ENCODE results near the gene RB1. TPM values are rescaled to one million over a fixed set of nuclear protein-coding genes. Genes with fewer than 3 reads are reported as not detected.
A peak's percentile ranks its signal among the peaks of the same experiment; 100 is the strongest.

Gene RB1
- total RNA-seq, 2 donors from 2014 or later = 28.9 to 37.3 TPM

- H3K27ac Mint-ChIP-seq = peak overlapping the region; percentile 80
Observed at GRCh38 chr13:48400090-48400694, 96.6 kb downstream of the RB1 start.

GRCh38 chr13:48400850-48401291 lies 97.3 kb downstream of the RB1 start:
- peaks cover 32% of the 10 kb centered on the region for H3K4me1 Mint-ChIP-seq
- H3K4me3 Mint-ChIP-seq = peak overlapping the region; percentile 66
- ATAC-seq (replicated peaks) = peak; percentile 34
- peaks cover 7% of the 10 kb centered on the region for H3K36me3 Mint-ChIP-seq (ENCODE audit: low read depth)
- peak overlapping the region; percentile 80 for H3K27ac Mint-ChIP-seq
- no peaks in the 10 kb centered on the region for H3K27me3 Mint-ChIP-seq
- no peaks in the 10 kb centered on the region for H3K9me3 Mint-ChIP-seq

More at GRCh38 chr13:48400090-48400694, 96.6 kb downstream of the RB1 start:
- Mint-ChIP-seq H3K36me3 (ENCODE audit: low read depth) (peaks cover 13% of the 10 kb centered on the region), H3K9me3 (peaks cover 5% of the 10 kb centered on the region), H3K4me1 (peaks cover 32% of the 10 kb centered on the region), H3K4me3 (peak overlapping the region; percentile 66), H3K27me3 (no peaks in the 10 kb centered on the region)
- no peak for ATAC-seq (replicated peaks)

GRCh38 chr13:48401480-48401879 lies 97.9 kb downstream of the RB1 start:
- ATAC-seq (replicated peaks) = no peak
- H3K27ac Mint-ChIP-seq = peak overlapping the region; percentile 80
- no peaks in the 10 kb centered on the region for H3K9me3 Mint-ChIP-seq
- no peaks in the 10 kb centered on the region for H3K27me3 Mint-ChIP-seq
- H3K4me1 Mint-ChIP-seq = peaks cover 36% of the 10 kb centered on the region
- H3K36me3 Mint-ChIP-seq (ENCODE audit: low read depth) = peaks cover 7% of the 10 kb centered on the region
- H3K4me3 Mint-ChIP-seq = peak overlapping the region; percentile 66

DNA sequence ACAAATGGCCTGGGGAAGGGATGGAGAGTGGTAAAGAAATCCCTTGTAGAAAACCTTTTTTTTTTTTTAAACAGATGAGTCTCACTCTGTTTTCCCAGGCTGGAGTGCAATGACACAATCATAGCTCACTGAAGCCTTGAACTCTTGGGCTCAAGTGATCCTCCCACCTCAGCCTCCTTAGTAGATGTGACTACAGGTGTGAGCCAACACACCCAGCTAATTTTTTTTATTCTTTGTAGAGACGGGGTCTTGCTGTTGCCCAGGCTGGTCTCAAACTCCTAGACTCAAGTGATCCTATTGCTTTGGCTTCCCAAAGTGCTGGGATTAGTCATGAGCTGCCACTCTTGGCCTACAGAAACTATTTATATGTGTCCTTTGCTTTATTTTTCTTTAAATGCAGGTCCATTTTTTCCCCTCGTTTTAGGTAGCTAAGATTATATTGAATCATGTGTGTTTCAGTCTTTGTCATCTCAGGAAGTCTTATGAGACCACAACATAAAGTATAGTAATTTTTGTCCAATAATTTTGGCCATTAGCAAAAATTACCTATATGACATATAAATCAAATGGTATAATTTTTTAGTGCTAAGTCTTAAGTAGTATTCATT lies 98.9 kb downstream of the RB1 start:
- Mint-ChIP-seq H3K9me3 (no peaks in the 10 kb centered on the region), H3K4me3 (peak overlapping the region; percentile 32), H3K36me3 (ENCODE audit: low read depth) (peaks cover 11% of the 10 kb centered on the region), H3K4me1 (peaks cover 37% of the 10 kb centered on the region), H3K27me3 (no peaks in the 10 kb centered on the region), H3K27ac (peak overlapping the region; percentile 64)
- ATAC-seq (replicated peaks) = peak; percentile 59

DNA sequence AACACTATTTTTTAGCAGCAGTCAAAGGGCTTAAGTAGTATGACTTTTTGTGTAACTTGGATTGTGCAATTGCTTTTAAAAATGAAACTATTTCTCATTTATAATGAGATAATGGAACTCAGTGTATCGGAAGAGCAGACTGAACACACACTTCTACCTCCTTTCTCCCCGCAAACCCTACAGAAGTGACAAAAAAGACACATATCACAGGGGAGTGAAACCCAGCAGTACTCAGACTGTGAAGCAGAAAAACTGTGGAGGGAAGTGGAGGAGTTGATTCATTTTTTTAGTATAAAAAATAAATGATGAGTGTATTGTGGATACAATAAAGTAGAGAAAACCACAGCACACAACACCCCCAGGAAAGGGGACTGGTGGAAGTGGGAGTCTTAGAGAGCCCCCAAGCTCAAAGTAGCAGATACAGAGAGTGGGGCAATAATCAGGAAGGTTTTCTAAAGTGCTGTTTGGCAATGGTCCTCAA lies 99.6 kb downstream of the RB1 start:
- ATAC-seq (replicated peaks) = peak; percentile 94
- Mint-ChIP-seq H3K9me3 (no peaks in the 10 kb centered on the region), H3K4me3 (peak overlapping the region; percentile 32), H3K27me3 (no peaks in the 10 kb centered on the region), H3K27ac (peak overlapping the region; percentile 64), H3K4me1 (peaks cover 36% of the 10 kb centered on the region), H3K36me3 (ENCODE audit: low read depth) (peaks cover 12% of the 10 kb centered on the region)

DNA sequence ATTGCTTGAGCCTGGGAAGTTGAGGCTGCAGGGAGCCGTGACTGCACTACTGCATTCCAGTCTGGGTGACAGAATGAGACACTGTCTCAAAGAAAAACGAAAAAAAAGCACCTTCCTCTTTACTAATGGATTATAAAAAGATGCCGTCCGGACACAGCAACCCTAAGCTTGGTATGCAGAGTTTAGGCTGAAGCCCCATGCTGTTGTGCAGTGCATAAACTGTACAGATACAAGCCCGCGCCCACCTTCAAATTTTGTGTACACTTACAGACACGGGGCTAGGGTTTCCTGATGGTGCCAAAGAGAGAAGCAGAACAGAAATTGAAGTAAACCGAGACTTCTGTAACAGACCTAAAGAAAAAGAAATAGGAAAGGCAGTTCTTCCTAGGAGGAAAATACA lies 100.4 kb downstream of the RB1 start:
- Mint-ChIP-seq H3K27ac (peak overlapping the region; percentile 64), H3K4me1 (peaks cover 36% of the 10 kb centered on the region), H3K4me3 (peak overlapping the region; percentile 32), H3K36me3 (ENCODE audit: low read depth) (peaks cover 18% of the 10 kb centered on the region), H3K27me3 (no peaks in the 10 kb centered on the region), H3K9me3 (no peaks in the 10 kb centered on the region)
- no peak for ATAC-seq (replicated peaks)

- Mint-ChIP-seq H3K27me3 (no peaks in the 10 kb centered on the region), H3K4me3 (no peak overlapping the region), H3K9me3 (no peaks in the 10 kb centered on the region), H3K36me3 (ENCODE audit: low read depth) (peaks cover 25% of the 10 kb centered on the region), H3K27ac (no peak overlapping the region), H3K4me1 (peaks cover 36% of the 10 kb centered on the region)
- no peak for ATAC-seq (replicated peaks)
Observed at GRCh38 chr13:48404952-48405351, 101.4 kb downstream of the RB1 start.

DNA sequence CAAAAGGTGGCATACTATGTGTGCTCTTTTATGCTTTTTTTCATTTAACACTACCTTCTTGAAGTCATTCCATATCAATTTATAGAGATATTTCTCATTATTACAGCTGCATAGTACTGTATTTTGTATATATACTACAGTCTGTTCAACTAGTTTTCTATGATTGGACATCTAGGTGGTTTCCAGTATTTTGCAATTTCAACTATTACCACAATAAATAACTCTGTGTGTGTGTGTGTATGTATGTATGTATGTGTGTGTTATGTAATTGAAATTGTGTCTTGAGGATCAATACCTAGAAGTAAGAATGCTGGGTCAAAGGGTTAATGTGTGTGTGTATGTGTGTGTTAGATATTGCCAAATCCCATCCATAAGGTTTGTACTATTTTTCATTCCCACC lies 102.3 kb downstream of the RB1 start:
- no peaks in the 10 kb centered on the region for H3K27me3 Mint-ChIP-seq

GRCh38 chr13:48410199-48410598 lies 106.6 kb downstream of the RB1 start:
- peaks cover 28% of the 10 kb centered on the region for H3K4me1 Mint-ChIP-seq
- peaks cover 44% of the 10 kb centered on the region for H3K36me3 Mint-ChIP-seq (ENCODE audit: low read depth)
- H3K4me3 Mint-ChIP-seq = peak overlapping the region; percentile 100
- no peaks in the 10 kb centered on the region for H3K9me3 Mint-ChIP-seq
- ATAC-seq (replicated peaks) = peak; percentile 54
- no peaks in the 10 kb centered on the region for H3K27me3 Mint-ChIP-seq
- H3K27ac Mint-ChIP-seq = peak overlapping the region; percentile 80

More for the DNA sequence above, 102.3 kb downstream of the RB1 start:
- peaks cover 32% of the 10 kb centered on the region for H3K36me3 Mint-ChIP-seq (ENCODE audit: low read depth)
- H3K27ac Mint-ChIP-seq = peak overlapping the region; percentile 44
- no peaks in the 10 kb centered on the region for H3K9me3 Mint-ChIP-seq
- H3K4me1 Mint-ChIP-seq = peaks cover 34% of the 10 kb centered on the region
- no peak for ATAC-seq (replicated peaks)
- H3K4me3 Mint-ChIP-seq = peak overlapping the region; percentile 33

DNA sequence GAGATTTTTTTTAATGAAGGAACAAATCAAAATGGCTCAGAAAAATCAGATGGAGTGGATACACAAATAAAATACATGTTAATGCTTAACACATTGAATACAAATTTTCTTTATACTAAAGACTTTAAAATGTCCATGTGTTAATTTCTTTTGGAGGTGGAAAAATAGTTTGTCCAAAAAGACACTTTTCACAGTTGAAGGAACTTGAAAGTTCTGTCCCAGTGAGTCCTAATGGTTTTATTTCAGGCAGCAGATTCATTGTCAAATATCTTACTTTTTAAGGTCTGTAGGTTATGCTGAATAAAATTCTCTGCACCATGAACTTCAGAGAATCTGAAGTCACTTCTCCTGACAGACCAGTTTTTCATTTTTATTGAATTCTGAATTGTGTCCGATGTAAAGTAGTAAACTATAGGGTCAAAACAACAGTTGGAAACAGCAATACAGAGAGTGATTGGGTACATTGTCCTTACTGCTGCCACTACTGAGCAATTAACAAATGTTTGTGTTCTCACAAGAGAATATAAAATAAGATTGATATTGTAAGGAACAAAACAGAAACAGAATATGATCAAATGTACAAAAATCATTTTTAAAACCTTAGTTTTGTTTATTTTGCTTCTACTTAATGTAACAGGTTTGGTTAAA lies 107.7 kb downstream of the RB1 start:
- H3K4me1 Mint-ChIP-seq = peaks cover 26% of the 10 kb centered on the region
- no peaks in the 10 kb centered on the region for H3K27me3 Mint-ChIP-seq
- peaks cover 44% of the 10 kb centered on the region for H3K36me3 Mint-ChIP-seq (ENCODE audit: low read depth)

DNA sequence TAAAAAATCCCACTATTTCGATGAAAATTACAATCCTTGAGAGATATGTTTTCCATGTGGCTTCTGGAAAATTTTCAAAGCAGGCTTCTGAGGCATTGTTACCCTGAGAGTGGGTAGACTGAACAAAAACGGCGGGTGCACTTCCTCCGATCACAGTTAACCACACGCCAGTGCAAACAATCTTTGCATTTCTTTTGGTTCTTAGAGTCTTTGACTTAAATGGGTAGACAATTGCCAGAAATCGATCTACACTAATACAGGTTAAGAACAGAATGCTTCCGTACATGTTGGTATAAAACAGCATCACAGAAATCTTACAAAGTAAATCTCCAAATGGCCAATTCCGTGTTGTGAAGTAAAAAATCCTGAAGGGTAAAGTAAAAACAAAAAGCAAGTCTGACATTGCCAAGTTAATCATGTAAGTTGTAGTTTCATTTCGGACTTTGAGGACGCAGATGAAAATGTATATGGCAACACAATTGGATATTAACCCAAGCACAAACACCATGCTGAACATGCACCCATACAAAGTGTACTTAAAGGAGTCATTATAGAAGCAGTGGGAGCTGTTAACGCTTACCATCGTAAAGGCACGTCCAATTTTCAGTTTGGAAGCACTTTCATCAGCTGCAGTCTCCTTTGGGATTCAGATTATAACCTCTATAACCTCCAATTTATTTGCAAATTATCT lies 108.4 kb downstream of the RB1 start:
- Mint-ChIP-seq H3K4me1 (peaks cover 23% of the 10 kb centered on the region), H3K9me3 (no peaks in the 10 kb centered on the region), H3K27ac (peak overlapping the region; percentile 97), H3K27me3 (no peaks in the 10 kb centered on the region), H3K4me3 (peak overlapping the region; percentile 100), H3K36me3 (ENCODE audit: low read depth) (peaks cover 44% of the 10 kb centered on the region)
- peak; percentile 71 for ATAC-seq (replicated peaks)

More for the DNA sequence above, 107.7 kb downstream of the RB1 start:
- no peak for ATAC-seq (replicated peaks)
- H3K9me3 Mint-ChIP-seq = no peaks in the 10 kb centered on the region
- peak overlapping the region; percentile 97 for H3K27ac Mint-ChIP-seq
- peak overlapping the region; percentile 100 for H3K4me3 Mint-ChIP-seq

DNA sequence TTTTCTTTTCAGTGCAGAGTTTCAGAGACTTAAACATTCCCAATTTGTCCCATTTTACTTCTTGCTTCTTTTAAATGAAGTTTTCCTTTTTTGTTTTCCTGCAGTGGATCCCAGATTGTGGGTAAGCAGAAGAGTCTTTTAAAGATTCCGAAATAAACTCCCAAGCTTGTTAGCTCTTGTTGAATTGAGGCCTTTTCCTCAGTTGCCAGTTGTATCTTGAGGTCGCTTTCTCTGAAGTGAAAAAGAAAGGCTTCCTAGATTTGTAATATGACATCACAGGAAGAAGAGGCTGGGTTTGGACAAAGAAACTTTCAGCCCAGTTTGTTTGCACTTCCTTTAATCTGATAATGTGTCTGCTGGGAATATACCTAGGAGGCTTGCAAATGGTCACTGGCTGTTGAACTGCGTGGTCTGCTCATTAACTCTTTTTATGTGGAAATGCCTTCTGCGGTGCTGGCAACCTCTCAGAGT lies 109.4 kb downstream of the RB1 start, which contains the start of gene LPAR6:
TSS of gene LPAR6 (minus strand) at position 233 of the 471 bp plus-strand sequence. CDS start 690 bp downstream, outside the sequence.
- peak; percentile 53 for ATAC-seq (replicated peaks)
- peaks cover 5% of the 10 kb centered on the region for H3K9me3 Mint-ChIP-seq
- peak within 1 kb of the TSS; percentile 97 for H3K27ac Mint-ChIP-seq
- H3K36me3 Mint-ChIP-seq (ENCODE audit: low read depth) = peaks cover 39% of the 10 kb centered on the region
- no peaks in the 10 kb centered on the region for H3K27me3 Mint-ChIP-seq
- H3K4me1 Mint-ChIP-seq = peaks cover 23% of the 10 kb centered on the region
- peak within 1 kb of the TSS; percentile 100 for H3K4me3 Mint-ChIP-seq

GRCh38 chr13:48414501-48414900 lies 111.0 kb downstream of the RB1 start:
- no peaks in the 10 kb centered on the region for H3K27me3 Mint-ChIP-seq
- H3K4me3 Mint-ChIP-seq = peak overlapping the region; percentile 12
- peaks cover 30% of the 10 kb centered on the region for H3K36me3 Mint-ChIP-seq (ENCODE audit: low read depth)
- H3K9me3 Mint-ChIP-seq = peaks cover 8% of the 10 kb centered on the region
- ATAC-seq (replicated peaks) = no peak
- no peak overlapping the region for H3K27ac Mint-ChIP-seq
- H3K4me1 Mint-ChIP-seq = peaks cover 13% of the 10 kb centered on the region

DNA sequence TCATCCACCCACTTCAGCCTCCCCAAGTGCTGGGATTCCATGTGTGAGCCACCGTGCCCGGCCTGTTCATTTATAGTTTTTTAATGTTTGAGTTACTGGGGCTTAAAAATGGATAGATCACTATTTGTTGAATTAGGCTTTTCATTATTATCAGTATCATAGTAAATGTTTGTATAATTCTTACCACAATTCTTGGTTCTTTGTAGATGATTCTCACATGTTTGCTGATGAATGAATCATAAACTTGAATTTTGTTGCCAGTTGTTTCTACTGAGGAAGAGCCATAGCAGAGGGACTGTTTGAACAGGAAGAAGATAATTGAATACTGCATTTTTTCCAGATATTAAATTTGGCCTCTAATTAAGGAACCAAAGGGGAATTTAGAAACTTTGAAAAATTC lies 112.0 kb downstream of the RB1 start:
- no peaks in the 10 kb centered on the region for H3K27me3 Mint-ChIP-seq
- H3K9me3 Mint-ChIP-seq = peaks cover 12% of the 10 kb centered on the region
- H3K4me3 Mint-ChIP-seq = no peak overlapping the region
- ATAC-seq (replicated peaks) = no peak
- peaks cover 20% of the 10 kb centered on the region for H3K36me3 Mint-ChIP-seq (ENCODE audit: low read depth)
- no peak overlapping the region for H3K27ac Mint-ChIP-seq
- H3K4me1 Mint-ChIP-seq = peaks cover 7% of the 10 kb centered on the region
